ENCODE results near the gene RALGAPA2. TPM values are rescaled to one million over a fixed set of nuclear protein-coding genes. Genes with fewer than 3 reads are reported as not detected.

Gene RALGAPA2
- total RNA-seq, 2 experiments from 2014 or later: 14.3 to 17.2 TPM

GRCh38 chr20:20597966-20598365, 114.5 kb downstream of the RALGAPA2 start:
- Mint-ChIP-seq H3K27ac (no peak overlapping the region), H3K27me3 (no peaks in the 10 kb centered on the region), H3K4me1 (ENCODE audit: low read depth) (peaks cover 2% of the 10 kb centered on the region), H3K36me3 (ENCODE audit: low read depth) (peaks cover 10% of the 10 kb centered on the region), H3K4me3 (no peak overlapping the region), H3K9me3 (no peaks in the 10 kb centered on the region)
- ATAC-seq: no peak
- CTCF ChIA-PET: no interaction called here
- no peak for TF ChIP-seq CTCF (IDR thresholded peaks at IDR 0.05)
- intact Hi-C loops (cut with micrococcal nuclease): loop anchor here (10.0 kb wide), 1 partner anchor 513 kb away; no protein-coding TSS in a partner anchor
- POLR2A ChIA-PET: no interaction called here
- DNase-seq: no peak

GRCh38 chr20:20594171-20594530, 118.3 kb downstream of the RALGAPA2 start:
- DNase-seq (no peak), ATAC-seq (no peak)
- Mint-ChIP-seq H3K9me3 (no peaks in the 10 kb centered on the region), H3K36me3 (ENCODE audit: low read depth) (peaks cover 8% of the 10 kb centered on the region), H3K27me3 (no peaks in the 10 kb centered on the region), H3K4me1 (ENCODE audit: low read depth) (no peaks in the 10 kb centered on the region), H3K27ac (no peak overlapping the region), H3K4me3 (no peak overlapping the region)
- no peak for TF ChIP-seq CTCF (IDR thresholded peaks at IDR 0.05)
- CTCF ChIA-PET: interaction anchor here (0.7 to 3.6 kb wide), 22 partner anchors 10 to 509 kb away, joined by 3 to 21 read pairs (median 3); no protein-coding TSS in a partner anchor
- intact Hi-C loops (cut with micrococcal nuclease): loop anchor here (10.0 kb wide), 1 partner anchor 509 kb away; no protein-coding TSS in a partner anchor
- POLR2A ChIA-PET: no interaction called here

- H3K4me3 Mint-ChIP-seq: no peak overlapping the region
- no peaks in the 10 kb centered on the region for H3K9me3 Mint-ChIP-seq
- H3K27ac Mint-ChIP-seq: no peak overlapping the region
- H3K4me1 Mint-ChIP-seq (ENCODE audit: low read depth): no peaks in the 10 kb centered on the region
- ATAC-seq (no peak), DNase-seq (peak; percentile 38)
- ChIA-PET POLR2A (no interaction called here), CTCF (interaction anchor here (1.0 to 3.6 kb wide), 21 partner anchors 9 to 511 kb away, joined by 3 to 21 read pairs (median 3); no protein-coding TSS in a partner anchor)
- H3K36me3 Mint-ChIP-seq (ENCODE audit: low read depth): peaks cover 8% of the 10 kb centered on the region
- H3K27me3 Mint-ChIP-seq: no peaks in the 10 kb centered on the region
- intact Hi-C loops (cut with micrococcal nuclease): loop anchor here (10.0 kb wide), 1 partner anchor 509 kb away; no protein-coding TSS in a partner anchor
- peak; percentile 74 for TF ChIP-seq CTCF (IDR thresholded peaks at IDR 0.05)
These were observed 118.8 kb downstream of the RALGAPA2 start for GRCh38 chr20:20593447-20594170.

- Mint-ChIP-seq H3K27ac (no peak overlapping the region), H3K27me3 (no peaks in the 10 kb centered on the region), H3K36me3 (ENCODE audit: low read depth) (peaks cover 36% of the 10 kb centered on the region), H3K4me3 (no peak overlapping the region), H3K4me1 (ENCODE audit: low read depth) (no peaks in the 10 kb centered on the region), H3K9me3 (no peaks in the 10 kb centered on the region)
- TF ChIP-seq CTCF (IDR thresholded peaks at IDR 0.05): no peak
- ATAC-seq (no peak), DNase-seq (no peak)
- ChIA-PET POLR2A (no interaction called here), CTCF (interaction anchor here (1.1 to 1.7 kb wide), 2 partner anchors 9 to 10 kb away, joined by 3 to 11 read pairs; no protein-coding TSS in a partner anchor)
- intact Hi-C loops (cut with micrococcal nuclease): no loop called here
These were observed 127.3 kb downstream of the RALGAPA2 start for GRCh38 chr20:20585146-20585545.

GRCh38 chr20:20582734-20583133, 129.7 kb downstream of the RALGAPA2 start:
- POLR2A ChIA-PET: no interaction called here
- H3K27me3 Mint-ChIP-seq: no peaks in the 10 kb centered on the region
- peaks cover 4% of the 10 kb centered on the region for H3K4me1 Mint-ChIP-seq (ENCODE audit: low read depth)
- TF ChIP-seq CTCF (IDR thresholded peaks at IDR 0.05): no peak
- CTCF ChIA-PET: interaction anchor here (0.6 to 0.7 kb wide), 2 partner anchors 12 to 477 kb away, joined by 3 read pairs; no protein-coding TSS in a partner anchor
- intact Hi-C loops (cut with micrococcal nuclease): no loop called here
- ATAC-seq (no peak), DNase-seq (no peak)
- no peak overlapping the region for H3K27ac Mint-ChIP-seq
- peaks cover 28% of the 10 kb centered on the region for H3K36me3 Mint-ChIP-seq (ENCODE audit: low read depth)
- H3K9me3 Mint-ChIP-seq: no peaks in the 10 kb centered on the region
- H3K4me3 Mint-ChIP-seq: no peak overlapping the region
